GM23338 (cell line): ENCODE data around the gene PIEZO2. TPM values are rescaled to one million over a fixed set of nuclear protein-coding genes. Genes with fewer than 3 reads are reported as not detected.

Experiments
- ATAC-seq: fragments of 200-7000 bp; cut with Tn5 transposase; 3 replicates; pipeline ENCODE4 v1.9.1; 2020
- DNase-seq: peaks from one replicate; pipeline ENCODE4 v3.0.0-alpha.2; 2015; ENCODE audit warnings: low spot score
- H2AFZ ChIP-seq: fragments of 200-600 bp; sonication (generic); 2 replicates; pipeline ENCODE4 v1.8.0; 2016; ENCODE audit warnings: antibody characterized with exemption, mild to moderate bottlenecking, moderate library complexity
- H3F3A ChIP-seq: fragments of 200-600 bp; sonication (generic); replicated peaks from 2 replicates; pipeline ENCODE4 v1.8.0; 2017; ENCODE audit warnings: antibody characterized with exemption, mixed run types, low read depth
- H3K27ac ChIP-seq: fragments of 200-600 bp; sonication (generic); 2 replicates; pipeline ENCODE4 v1.6.1; 2016; ENCODE audit warnings: low read depth
- H3K27me3 ChIP-seq: fragments of 200-600 bp; sonication (generic); 2 replicates; pipeline ENCODE4 v1.8.0; 2016; ENCODE audit warnings: mild to moderate bottlenecking, mixed run types, moderate library complexity; ENCODE audit not compliant: insufficient read depth
- H3K36me3 ChIP-seq: fragments of 200-600 bp; sonication (generic); 2 replicates; pipeline ENCODE4 v1.8.0; 2016; ENCODE audit warnings: mild to moderate bottlenecking; ENCODE audit not compliant: insufficient read depth
- H3K4me1 ChIP-seq: fragments of 200-600 bp; sonication (generic); 2 replicates; pipeline ENCODE4 v1.8.0; 2016; ENCODE audit warnings: mild to moderate bottlenecking, moderate library complexity; ENCODE audit not compliant: insufficient read depth
- H3K4me2 ChIP-seq: fragments of 200-600 bp; sonication (generic); 2 replicates; pipeline ENCODE4 v1.7.1; 2017; ENCODE audit warnings: mixed run types
- H3K4me3 ChIP-seq: fragments of 200-600 bp; sonication (generic); 2 replicates; pipeline ENCODE4 v1.6.1; 2016; ENCODE audit warnings: mixed run types
- H3K79me2 ChIP-seq: fragments of 200-600 bp; sonication (generic); replicated peaks from 2 replicates; pipeline ENCODE4 v1.8.0; 2017; ENCODE audit warnings: mild to moderate bottlenecking; ENCODE audit not compliant: insufficient read depth
- H3K9me2 ChIP-seq: fragments of 200-600 bp; sonication (generic); 2 replicates; pipeline ENCODE4 v1.8.0; 2017; ENCODE audit not compliant: insufficient read depth
- H4K20me1 ChIP-seq: fragments of 200-600 bp; sonication (generic); replicated peaks from 2 replicates; pipeline ENCODE4 v1.8.0; 2017; ENCODE audit warnings: mild to moderate bottlenecking; ENCODE audit not compliant: insufficient read depth
- H3K27ac Mint-ChIP-seq: 2 replicates; pipeline ENCODE4 v1.8.0; 2020; ENCODE audit warnings: inconsistent platforms, mild to moderate bottlenecking, moderate library complexity, mixed read lengths
- H3K27me3 Mint-ChIP-seq: 3 replicates; pipeline ENCODE4 v1.8.0; 2022; ENCODE audit warnings: low read depth, mild to moderate bottlenecking, moderate library complexity, mixed read lengths, inconsistent platforms; ENCODE audit not compliant: insufficient read depth, poor library complexity
- H3K36me3 Mint-ChIP-seq: 3 replicates; pipeline ENCODE4 v1.8.0; 2021; ENCODE audit warnings: low read depth, mild to moderate bottlenecking, inconsistent platforms, moderate library complexity, mixed read lengths
- H3K4me1 Mint-ChIP-seq: 3 replicates; pipeline ENCODE4 v1.8.0; 2020; ENCODE audit warnings: mild to moderate bottlenecking, inconsistent platforms, mixed read lengths
- H3K4me3 Mint-ChIP-seq: 3 replicates; pipeline ENCODE4 v1.8.0; 2021; ENCODE audit warnings: moderate library complexity, mild to moderate bottlenecking, inconsistent platforms, mixed read lengths
- H3K9me3 Mint-ChIP-seq: 3 replicates; pipeline ENCODE4 v1.8.0; 2020; ENCODE audit warnings: moderate library complexity, mild to moderate bottlenecking, inconsistent platforms, mixed read lengths
- EZH2 ChIP-seq: fragments of 200-600 bp; sonication (generic); IDR thresholded peaks from one replicate; pipeline ENCODE4 v1.8.0; 2017; ENCODE audit warnings: antibody characterized with exemption, mild to moderate bottlenecking, low read depth; ENCODE audit not compliant: unreplicated experiment
- EZH2phosphoT487 ChIP-seq: fragments of 200-600 bp; sonication (generic); IDR thresholded peaks from one replicate; pipeline ENCODE4 v1.8.1; 2018; ENCODE audit warnings: antibody characterized with exemption; ENCODE audit not compliant: unreplicated experiment
- JUNB ChIP-seq: IDR thresholded peaks from one replicate; pipeline ENCODE4 v1.6.1; 2016; ENCODE audit warnings: antibody characterized with exemption; ENCODE audit not compliant: unreplicated experiment
- NANOG ChIP-seq: IDR thresholded peaks from 2 replicates; pipeline ENCODE4 v1.6.1; 2016; ENCODE audit warnings: antibody characterized with exemption, borderline replicate concordance
- POLR2AphosphoS5 ChIP-seq: IDR thresholded peaks from 2 replicates; pipeline ENCODE4 v1.6.1; 2016; ENCODE audit warnings: antibody characterized with exemption, low read depth
- STAT1 ChIP-seq: IDR thresholded peaks from one replicate; pipeline ENCODE4 v1.6.1; 2016; ENCODE audit warnings: antibody characterized with exemption; ENCODE audit not compliant: unreplicated experiment
- ZNF114 ChIP-seq: fragments of 250-450 bp; sonication (Bioruptor Pico); IDR thresholded peaks from 2 replicates; pipeline ENCODE4 v1.5.0; 2020; ENCODE audit warnings: mild to moderate bottlenecking, moderate library complexity
- ZNF331 ChIP-seq: fragments of 250-450 bp; sonication (Bioruptor Pico); IDR thresholded peaks from 2 replicates; pipeline ENCODE4 v1.5.0; 2020; ENCODE audit warnings: low read depth, mild to moderate bottlenecking, moderate library complexity
- polyA plus RNA-seq: library from polyadenylated mRNA; unstranded; fragments of >200 nt; fragmentation: Nextera tagmentation; extraction: Ambion mirVana; gene quantifications from 2 replicates; pipeline ENCODE4 v1.2.1, GENCODE V29; 2016
- total RNA-seq: library from RNA; depleted of rRNA; stranded (reverse); fragments of >200 nt; shearing (Covaris generic); gene quantifications from 2 replicates; pipeline ENCODE4 v1.2.3, GENCODE V29; 2014
- TF ChIP-seq, protein P1 (sequence below), 2 experiments: fragments of 200-600 bp in 1 of 2; sonication (generic) in 1 of 2; conservative IDR thresholded peaks; 2 replicates each; pipeline versions ENCODE4 v1.5.1 to v1.6.1; 2016 to 2017; ENCODE audit warnings: antibody characterized with exemption in 2 of 2, low read depth in 2 of 2, mild to moderate bottlenecking in 2 of 2, moderate library complexity in 1 of 2
- TF ChIP-seq, protein P2 (sequence below): IDR thresholded peaks from one replicate; pipeline ENCODE4 v1.6.1; 2018; ENCODE audit warnings: antibody characterized with exemption; ENCODE audit not compliant: unreplicated experiment
- TF ChIP-seq, protein P3 (sequence below): fragments of 250-450 bp; sonication (Bioruptor Pico); IDR thresholded peaks from 2 replicates; pipeline ENCODE4 v1.5.0; 2020; ENCODE audit warnings: mild to moderate bottlenecking, moderate library complexity
- TF ChIP-seq, protein P4 (sequence below): IDR thresholded peaks from 2 replicates; pipeline ENCODE4 v1.6.1; 2016; ENCODE audit warnings: antibody characterized with exemption

The PIEZO2 gene
- total and polyA plus RNA-seq, 2 experiments from 2014 or later: 4.8 to 8.2 TPM

DNA sequence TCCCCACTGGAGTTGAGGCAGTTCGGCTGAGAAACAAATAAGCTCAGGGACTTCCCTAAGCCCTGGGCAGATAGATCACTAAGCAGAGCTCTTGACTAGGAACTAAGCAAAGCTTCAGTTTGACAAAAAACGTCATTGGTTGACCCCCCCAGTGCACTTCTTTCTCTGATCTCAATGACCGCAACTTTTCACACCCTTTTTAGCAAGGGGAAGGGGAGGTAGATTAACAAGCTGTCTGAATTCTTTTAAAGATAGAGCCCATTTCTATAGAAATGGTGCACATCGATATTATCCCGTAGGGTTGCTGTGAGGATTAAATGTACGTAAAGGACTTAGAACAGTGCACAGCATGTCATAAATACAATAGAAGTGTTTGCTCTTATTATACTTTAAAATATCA is 42.5 kb downstream of the PIEZO2 start:
- peaks cover 3% of the 10 kb centered on the region for H3K27me3 Mint-ChIP-seq
- Histone ChIP-seq H3K4me3 (no peak overlapping the region), H3K4me1 (no peaks in the 10 kb centered on the region), H3K27me3 (no peaks in the 10 kb centered on the region), H3K4me2 (no peak overlapping the region), H4K20me1 (no peaks in the 10 kb centered on the region), H3K36me3 (no peaks in the 10 kb centered on the region), H2AFZ (no peak overlapping the region), H3K27ac (no peak overlapping the region), H3F3A (no peaks in the 10 kb centered on the region), H3K9me2 (no peaks in the 10 kb centered on the region), H3K79me2 (no peaks in the 10 kb centered on the region)
- no peaks in the 10 kb centered on the region; the same call in 2 of the 3 replicates for H3K4me1 Mint-ChIP-seq
- ATAC-seq (no peak), DNase-seq (no peak)
- peaks cover 2% of the 10 kb centered on the region; the same call in 2 of the 3 replicates for H3K36me3 Mint-ChIP-seq
- no peak overlapping the region for H3K27ac Mint-ChIP-seq
- H3K4me3 Mint-ChIP-seq: no peak overlapping the region
- TF ChIP-seq, protein P1, sequence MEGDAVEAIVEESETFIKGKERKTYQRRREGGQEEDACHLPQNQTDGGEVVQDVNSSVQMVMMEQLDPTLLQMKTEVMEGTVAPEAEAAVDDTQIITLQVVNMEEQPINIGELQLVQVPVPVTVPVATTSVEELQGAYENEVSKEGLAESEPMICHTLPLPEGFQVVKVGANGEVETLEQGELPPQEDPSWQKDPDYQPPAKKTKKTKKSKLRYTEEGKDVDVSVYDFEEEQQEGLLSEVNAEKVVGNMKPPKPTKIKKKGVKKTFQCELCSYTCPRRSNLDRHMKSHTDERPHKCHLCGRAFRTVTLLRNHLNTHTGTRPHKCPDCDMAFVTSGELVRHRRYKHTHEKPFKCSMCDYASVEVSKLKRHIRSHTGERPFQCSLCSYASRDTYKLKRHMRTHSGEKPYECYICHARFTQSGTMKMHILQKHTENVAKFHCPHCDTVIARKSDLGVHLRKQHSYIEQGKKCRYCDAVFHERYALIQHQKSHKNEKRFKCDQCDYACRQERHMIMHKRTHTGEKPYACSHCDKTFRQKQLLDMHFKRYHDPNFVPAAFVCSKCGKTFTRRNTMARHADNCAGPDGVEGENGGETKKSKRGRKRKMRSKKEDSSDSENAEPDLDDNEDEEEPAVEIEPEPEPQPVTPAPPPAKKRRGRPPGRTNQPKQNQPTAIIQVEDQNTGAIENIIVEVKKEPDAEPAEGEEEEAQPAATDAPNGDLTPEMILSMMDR (conservative IDR thresholded peaks at IDR 0.05; ENCODE audit: low read depth in 2 of 2): no peak
- no peak for TF ChIP-seq EZH2phosphoT487
- TF ChIP-seq, protein P2, sequence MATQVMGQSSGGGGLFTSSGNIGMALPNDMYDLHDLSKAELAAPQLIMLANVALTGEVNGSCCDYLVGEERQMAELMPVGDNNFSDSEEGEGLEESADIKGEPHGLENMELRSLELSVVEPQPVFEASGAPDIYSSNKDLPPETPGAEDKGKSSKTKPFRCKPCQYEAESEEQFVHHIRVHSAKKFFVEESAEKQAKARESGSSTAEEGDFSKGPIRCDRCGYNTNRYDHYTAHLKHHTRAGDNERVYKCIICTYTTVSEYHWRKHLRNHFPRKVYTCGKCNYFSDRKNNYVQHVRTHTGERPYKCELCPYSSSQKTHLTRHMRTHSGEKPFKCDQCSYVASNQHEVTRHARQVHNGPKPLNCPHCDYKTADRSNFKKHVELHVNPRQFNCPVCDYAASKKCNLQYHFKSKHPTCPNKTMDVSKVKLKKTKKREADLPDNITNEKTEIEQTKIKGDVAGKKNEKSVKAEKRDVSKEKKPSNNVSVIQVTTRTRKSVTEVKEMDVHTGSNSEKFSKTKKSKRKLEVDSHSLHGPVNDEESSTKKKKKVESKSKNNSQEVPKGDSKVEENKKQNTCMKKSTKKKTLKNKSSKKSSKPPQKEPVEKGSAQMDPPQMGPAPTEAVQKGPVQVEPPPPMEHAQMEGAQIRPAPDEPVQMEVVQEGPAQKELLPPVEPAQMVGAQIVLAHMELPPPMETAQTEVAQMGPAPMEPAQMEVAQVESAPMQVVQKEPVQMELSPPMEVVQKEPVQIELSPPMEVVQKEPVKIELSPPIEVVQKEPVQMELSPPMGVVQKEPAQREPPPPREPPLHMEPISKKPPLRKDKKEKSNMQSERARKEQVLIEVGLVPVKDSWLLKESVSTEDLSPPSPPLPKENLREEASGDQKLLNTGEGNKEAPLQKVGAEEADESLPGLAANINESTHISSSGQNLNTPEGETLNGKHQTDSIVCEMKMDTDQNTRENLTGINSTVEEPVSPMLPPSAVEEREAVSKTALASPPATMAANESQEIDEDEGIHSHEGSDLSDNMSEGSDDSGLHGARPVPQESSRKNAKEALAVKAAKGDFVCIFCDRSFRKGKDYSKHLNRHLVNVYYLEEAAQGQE: no peak
- TF ChIP-seq, protein P3, sequence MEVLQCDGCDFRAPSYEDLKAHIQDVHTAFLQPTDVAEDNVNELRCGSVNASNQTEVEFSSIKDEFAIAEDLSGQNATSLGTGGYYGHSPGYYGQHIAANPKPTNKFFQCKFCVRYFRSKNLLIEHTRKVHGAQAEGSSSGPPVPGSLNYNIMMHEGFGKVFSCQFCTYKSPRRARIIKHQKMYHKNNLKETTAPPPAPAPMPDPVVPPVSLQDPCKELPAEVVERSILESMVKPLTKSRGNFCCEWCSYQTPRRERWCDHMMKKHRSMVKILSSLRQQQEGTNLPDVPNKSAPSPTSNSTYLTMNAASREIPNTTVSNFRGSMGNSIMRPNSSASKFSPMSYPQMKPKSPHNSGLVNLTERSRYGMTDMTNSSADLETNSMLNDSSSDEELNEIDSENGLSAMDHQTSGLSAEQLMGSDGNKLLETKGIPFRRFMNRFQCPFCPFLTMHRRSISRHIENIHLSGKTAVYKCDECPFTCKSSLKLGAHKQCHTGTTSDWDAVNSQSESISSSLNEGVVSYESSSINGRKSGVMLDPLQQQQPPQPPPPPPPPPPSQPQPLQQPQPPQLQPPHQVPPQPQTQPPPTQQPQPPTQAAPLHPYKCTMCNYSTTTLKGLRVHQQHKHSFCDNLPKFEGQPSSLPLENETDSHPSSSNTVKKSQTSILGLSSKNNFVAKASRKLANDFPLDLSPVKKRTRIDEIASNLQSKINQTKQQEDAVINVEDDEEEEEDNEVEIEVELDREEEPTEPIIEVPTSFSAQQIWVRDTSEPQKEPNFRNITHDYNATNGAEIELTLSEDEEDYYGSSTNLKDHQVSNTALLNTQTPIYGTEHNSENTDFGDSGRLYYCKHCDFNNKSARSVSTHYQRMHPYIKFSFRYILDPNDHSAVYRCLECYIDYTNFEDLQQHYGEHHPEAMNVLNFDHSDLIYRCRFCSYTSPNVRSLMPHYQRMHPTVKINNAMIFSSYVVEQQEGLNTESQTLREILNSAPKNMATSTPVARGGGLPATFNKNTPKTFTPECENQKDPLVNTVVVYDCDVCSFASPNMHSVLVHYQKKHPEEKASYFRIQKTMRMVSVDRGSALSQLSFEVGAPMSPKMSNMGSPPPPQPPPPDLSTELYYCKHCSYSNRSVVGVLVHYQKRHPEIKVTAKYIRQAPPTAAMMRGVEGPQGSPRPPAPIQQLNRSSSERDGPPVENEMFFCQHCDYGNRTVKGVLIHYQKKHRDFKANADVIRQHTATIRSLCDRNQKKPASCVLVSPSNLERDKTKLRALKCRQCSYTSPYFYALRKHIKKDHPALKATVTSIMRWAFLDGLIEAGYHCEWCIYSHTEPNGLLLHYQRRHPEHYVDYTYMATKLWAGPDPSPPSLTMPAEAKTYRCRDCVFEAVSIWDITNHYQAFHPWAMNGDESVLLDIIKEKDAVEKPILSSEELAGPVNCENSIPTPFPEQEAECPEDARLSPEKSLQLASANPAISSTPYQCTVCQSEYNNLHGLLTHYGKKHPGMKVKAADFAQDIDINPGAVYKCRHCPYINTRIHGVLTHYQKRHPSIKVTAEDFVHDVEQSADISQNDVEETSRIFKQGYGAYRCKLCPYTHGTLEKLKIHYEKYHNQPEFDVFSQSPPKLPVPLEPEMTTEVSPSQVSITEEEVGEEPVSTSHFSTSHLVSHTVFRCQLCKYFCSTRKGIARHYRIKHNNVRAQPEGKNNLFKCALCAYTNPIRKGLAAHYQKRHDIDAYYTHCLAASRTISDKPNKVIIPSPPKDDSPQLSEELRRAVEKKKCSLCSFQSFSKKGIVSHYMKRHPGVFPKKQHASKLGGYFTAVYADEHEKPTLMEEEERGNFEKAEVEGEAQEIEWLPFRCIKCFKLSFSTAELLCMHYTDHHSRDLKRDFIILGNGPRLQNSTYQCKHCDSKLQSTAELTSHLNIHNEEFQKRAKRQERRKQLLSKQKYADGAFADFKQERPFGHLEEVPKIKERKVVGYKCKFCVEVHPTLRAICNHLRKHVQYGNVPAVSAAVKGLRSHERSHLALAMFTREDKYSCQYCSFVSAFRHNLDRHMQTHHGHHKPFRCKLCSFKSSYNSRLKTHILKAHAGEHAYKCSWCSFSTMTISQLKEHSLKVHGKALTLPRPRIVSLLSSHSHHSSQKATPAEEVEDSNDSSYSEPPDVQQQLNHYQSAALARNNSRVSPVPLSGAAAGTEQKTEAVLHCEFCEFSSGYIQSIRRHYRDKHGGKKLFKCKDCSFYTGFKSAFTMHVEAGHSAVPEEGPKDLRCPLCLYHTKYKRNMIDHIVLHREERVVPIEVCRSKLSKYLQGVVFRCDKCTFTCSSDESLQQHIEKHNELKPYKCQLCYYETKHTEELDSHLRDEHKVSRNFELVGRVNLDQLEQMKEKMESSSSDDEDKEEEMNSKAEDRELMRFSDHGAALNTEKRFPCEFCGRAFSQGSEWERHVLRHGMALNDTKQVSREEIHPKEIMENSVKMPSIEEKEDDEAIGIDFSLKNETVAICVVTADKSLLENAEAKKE (CRISPR knock-in tag): no peak
- TF ChIP-seq, protein P4, sequence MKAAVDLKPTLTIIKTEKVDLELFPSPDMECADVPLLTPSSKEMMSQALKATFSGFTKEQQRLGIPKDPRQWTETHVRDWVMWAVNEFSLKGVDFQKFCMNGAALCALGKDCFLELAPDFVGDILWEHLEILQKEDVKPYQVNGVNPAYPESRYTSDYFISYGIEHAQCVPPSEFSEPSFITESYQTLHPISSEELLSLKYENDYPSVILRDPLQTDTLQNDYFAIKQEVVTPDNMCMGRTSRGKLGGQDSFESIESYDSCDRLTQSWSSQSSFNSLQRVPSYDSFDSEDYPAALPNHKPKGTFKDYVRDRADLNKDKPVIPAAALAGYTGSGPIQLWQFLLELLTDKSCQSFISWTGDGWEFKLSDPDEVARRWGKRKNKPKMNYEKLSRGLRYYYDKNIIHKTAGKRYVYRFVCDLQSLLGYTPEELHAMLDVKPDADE: no peak
- TF ChIP-seq STAT1: no peak
- TF ChIP-seq POLR2AphosphoS5: no peak
- no peak for TF ChIP-seq NANOG
- TF ChIP-seq ZNF331 (CRISPR knock-in tag): no peak
- TF ChIP-seq JUNB: no peak
- no peak for TF ChIP-seq ZNF114 (CRISPR knock-in tag)
- no peak for TF ChIP-seq EZH2
- H3K9me3 Mint-ChIP-seq: no peaks in the 10 kb centered on the region; the same call in 2 of the 3 replicates
